Activated naive CD4-positive, alpha-beta T cell treated with anti-CD3 and anti-CD28 coated beads, Interleukin-2, amount 50 U/mL, for 24 hours (primary cell): Measurements from ENCODE around the gene JMJD6.
A peak's percentile ranks its signal among the peaks of the same experiment; 100 is the strongest.
"Not testable (repeated sequence)": the region's sequence is repeated elsewhere in the genome, so short reads cannot be mapped to it uniquely, and the experiment has no call there.

ENCODE experiments used
- H3K27ac Mint-ChIP-seq: one replicate; pipeline ENCODE4 v1.8.0; 2021; ENCODE audit warnings: mild to moderate bottlenecking, mixed read lengths
- H3K27me3 Mint-ChIP-seq: one replicate; pipeline ENCODE4 v1.8.0; 2021; ENCODE audit warnings: mixed read lengths
- H3K36me3 Mint-ChIP-seq: one replicate; pipeline ENCODE4 v1.8.0; 2021; ENCODE audit warnings: mixed read lengths
- H3K4me1 Mint-ChIP-seq: one replicate; pipeline ENCODE4 v1.8.0; 2021; ENCODE audit warnings: mixed read lengths
- H3K4me3 Mint-ChIP-seq: one replicate; pipeline ENCODE4 v1.8.0; 2021; ENCODE audit warnings: mild to moderate bottlenecking, mixed read lengths
- H3K9me3 Mint-ChIP-seq: one replicate; pipeline ENCODE4 v1.8.0; 2021; ENCODE audit warnings: mixed read lengths

JMJD6 gene

GRCh38 chr17:76740329-76741118 lies 14.1 kb upstream of the JMJD6 start:
- no peaks in the 10 kb centered on the region for H3K27me3 Mint-ChIP-seq
- H3K4me3 Mint-ChIP-seq = no peak overlapping the region
- peaks cover 14% of the 10 kb centered on the region for H3K36me3 Mint-ChIP-seq
- H3K4me1 Mint-ChIP-seq = peaks cover 23% of the 10 kb centered on the region
- no peak overlapping the region for H3K27ac Mint-ChIP-seq
- no peaks in the 10 kb centered on the region for H3K9me3 Mint-ChIP-seq

- peaks cover 23% of the 10 kb centered on the region for H3K4me1 Mint-ChIP-seq
- not testable (repeated sequence) for H3K27ac Mint-ChIP-seq, H3K9me3 Mint-ChIP-seq, H3K27me3 Mint-ChIP-seq
- H3K4me3 Mint-ChIP-seq = peak overlapping the region; percentile 19
- peaks cover 19% of the 10 kb centered on the region for H3K36me3 Mint-ChIP-seq
These were observed 13.2 kb upstream of the JMJD6 start for GRCh38 chr17:76739568-76740115.

- H3K36me3 Mint-ChIP-seq = peaks cover 30% of the 10 kb centered on the region
- no peaks in the 10 kb centered on the region for H3K9me3 Mint-ChIP-seq
- peak overlapping the region; percentile 98 for H3K27ac Mint-ChIP-seq
- no peaks in the 10 kb centered on the region for H3K27me3 Mint-ChIP-seq
- peaks cover 34% of the 10 kb centered on the region for H3K4me1 Mint-ChIP-seq
- peak overlapping the region; percentile 97 for H3K4me3 Mint-ChIP-seq
These were observed 12.1 kb upstream of the JMJD6 start for GRCh38 chr17:76738468-76738850.

- peak within 1 kb of the TSS; percentile 97 for H3K4me3 Mint-ChIP-seq
- H3K27ac Mint-ChIP-seq = peak within 1 kb of the TSS; percentile 98
- H3K4me1 Mint-ChIP-seq = peaks cover 39% of the 10 kb centered on the region
- H3K36me3 Mint-ChIP-seq = peaks cover 35% of the 10 kb centered on the region
- H3K9me3 Mint-ChIP-seq = no peaks in the 10 kb centered on the region
- no peaks in the 10 kb centered on the region for H3K27me3 Mint-ChIP-seq
These were observed 11.5 kb upstream of the JMJD6 start, which contains the start of gene MFSD11 for GRCh38 chr17:76737676-76738467. Gene MFSD11, plus strand, starts transcription at chr17:76738119. Its CDS starts 234 bp downstream, at chr17:76738353.

GRCh38 chr17:76737082-76737675 lies 10.8 kb upstream of the JMJD6 start, which contains the start of gene SRSF2:
Gene SRSF2, minus strand, starts transcription at chr17:76737331. Its CDS starts 171 bp downstream, at chr17:76737160.
- peak within 1 kb of the TSS; percentile 99 for H3K4me3 Mint-ChIP-seq
- peak within 1 kb of the TSS; percentile 98 for H3K27ac Mint-ChIP-seq
- H3K9me3 Mint-ChIP-seq = no peaks in the 10 kb centered on the region
- no peaks in the 10 kb centered on the region for H3K27me3 Mint-ChIP-seq
- peaks cover 36% of the 10 kb centered on the region for H3K36me3 Mint-ChIP-seq
- peaks cover 44% of the 10 kb centered on the region for H3K4me1 Mint-ChIP-seq

GRCh38 chr17:76736349-76737081 lies 10.1 kb upstream of the JMJD6 start:
- Mint-ChIP-seq H3K9me3 (no peaks in the 10 kb centered on the region), H3K36me3 (peaks cover 33% of the 10 kb centered on the region), H3K27me3 (no peaks in the 10 kb centered on the region), H3K4me1 (peaks cover 50% of the 10 kb centered on the region), H3K4me3 (peak overlapping the region; percentile 99), H3K27ac (peak overlapping the region; percentile 98)

GRCh38 chr17:76735586-76736348 lies 9.4 kb upstream of the JMJD6 start:
- H3K4me3 Mint-ChIP-seq = peak overlapping the region; percentile 99
- H3K36me3 Mint-ChIP-seq = peaks cover 35% of the 10 kb centered on the region

GRCh38 chr17:76735006-76735405 lies 8.6 kb upstream of the JMJD6 start:
- Mint-ChIP-seq H3K36me3 (peaks cover 35% of the 10 kb centered on the region), H3K27me3 (no peaks in the 10 kb centered on the region)

More at GRCh38 chr17:76735586-76736348, 9.4 kb upstream of the JMJD6 start:
- Mint-ChIP-seq H3K9me3 (no peaks in the 10 kb centered on the region), H3K27me3 (no peaks in the 10 kb centered on the region), H3K4me1 (peaks cover 50% of the 10 kb centered on the region), H3K27ac (peak overlapping the region; percentile 93)

GRCh38 chr17:76734080-76734840 lies 7.9 kb upstream of the JMJD6 start:
- Mint-ChIP-seq H3K36me3 (peaks cover 38% of the 10 kb centered on the region), H3K27me3 (no peaks in the 10 kb centered on the region), H3K4me1 (peaks cover 53% of the 10 kb centered on the region), H3K9me3 (no peaks in the 10 kb centered on the region), H3K27ac (peak overlapping the region; percentile 89), H3K4me3 (peak overlapping the region; percentile 99)

More at GRCh38 chr17:76735006-76735405, 8.6 kb upstream of the JMJD6 start:
- Mint-ChIP-seq H3K4me3 (peak overlapping the region; percentile 99), H3K27ac (peak overlapping the region; percentile 100), H3K4me1 (peaks cover 51% of the 10 kb centered on the region), H3K9me3 (no peaks in the 10 kb centered on the region)

GRCh38 chr17:76733618-76733957 lies 7.2 kb upstream of the JMJD6 start:
- Mint-ChIP-seq H3K4me3 (peak overlapping the region; percentile 99), H3K9me3 (no peaks in the 10 kb centered on the region), H3K36me3 (peaks cover 38% of the 10 kb centered on the region), H3K27me3 (no peaks in the 10 kb centered on the region), H3K27ac (peak overlapping the region; percentile 89), H3K4me1 (peaks cover 50% of the 10 kb centered on the region)

GRCh38 chr17:76732734-76733617 lies 6.6 kb upstream of the JMJD6 start:
- Mint-ChIP-seq H3K4me1 (peaks cover 49% of the 10 kb centered on the region), H3K27ac (peak overlapping the region; percentile 89), H3K36me3 (peaks cover 38% of the 10 kb centered on the region), H3K27me3 (no peaks in the 10 kb centered on the region), H3K4me3 (peak overlapping the region; percentile 99), H3K9me3 (no peaks in the 10 kb centered on the region)

- Mint-ChIP-seq H3K36me3 (peaks cover 41% of the 10 kb centered on the region), H3K27ac (peak overlapping the region; percentile 55), H3K4me1 (peaks cover 53% of the 10 kb centered on the region), H3K4me3 (peak overlapping the region; percentile 99)
- not testable (repeated sequence) for H3K9me3 Mint-ChIP-seq, H3K27me3 Mint-ChIP-seq
These were observed 5.7 kb upstream of the JMJD6 start for GRCh38 chr17:76731800-76732733.
